Skeletal muscle cell (primary cell): ENCODE results near the gene TREH.
"Not testable (repeated sequence)": the region's sequence is repeated elsewhere in the genome, so short reads cannot be mapped to it uniquely, and the experiment has no call there.

Source experiments
- DNase-seq: peaks from one replicate; pipeline ENCODE4 v3.0.0-alpha.2; 2010; ENCODE audit warnings: low read depth
- H3K4me3 ChIP-seq: 2 replicates; pipeline ENCODE4 v1.5.1; 2011; ENCODE audit warnings: low read depth, mild to moderate bottlenecking, control low read depth, low read length, moderate library complexity

Gene TREH

DNA sequence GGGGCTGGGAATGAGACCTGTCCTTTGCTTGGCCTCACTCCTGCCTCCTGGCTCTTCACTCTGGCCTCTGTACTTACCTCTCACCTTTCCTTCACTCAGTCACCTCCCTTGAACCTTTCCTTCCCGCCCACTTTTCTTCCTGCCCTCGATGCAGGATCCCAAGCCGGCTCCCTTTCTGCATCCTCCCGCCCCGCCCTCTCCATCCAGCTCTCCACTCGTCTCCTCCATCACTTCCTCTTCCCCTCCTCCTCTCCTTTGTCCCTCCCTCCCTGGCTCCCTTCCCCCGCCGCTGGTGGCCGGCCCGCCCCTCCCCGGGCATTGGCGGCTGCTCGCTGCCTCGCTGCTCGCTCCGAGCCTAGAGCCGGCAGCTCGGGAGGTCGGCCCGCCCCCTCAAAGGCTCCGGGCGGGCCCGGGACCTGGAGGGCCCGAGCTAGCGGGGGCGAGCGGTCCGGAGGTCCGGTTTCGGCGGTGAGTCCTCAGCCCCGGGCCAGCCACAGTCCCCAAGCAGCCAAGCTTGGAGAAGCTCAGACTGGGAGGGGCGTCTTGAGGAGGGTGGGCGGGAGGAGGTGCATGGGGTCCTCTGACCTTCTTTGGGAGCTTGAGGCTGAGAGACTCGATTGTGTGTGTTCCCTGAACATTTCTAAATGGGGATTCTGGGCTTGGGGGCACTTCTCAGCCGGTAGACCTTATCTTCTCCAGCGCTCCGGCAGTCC lies 58.2 kb downstream of the TREH start:
- H3K4me3 ChIP-seq, result peak overlapping the region; percentile 60
- peak; percentile 68 for DNase-seq

DNA sequence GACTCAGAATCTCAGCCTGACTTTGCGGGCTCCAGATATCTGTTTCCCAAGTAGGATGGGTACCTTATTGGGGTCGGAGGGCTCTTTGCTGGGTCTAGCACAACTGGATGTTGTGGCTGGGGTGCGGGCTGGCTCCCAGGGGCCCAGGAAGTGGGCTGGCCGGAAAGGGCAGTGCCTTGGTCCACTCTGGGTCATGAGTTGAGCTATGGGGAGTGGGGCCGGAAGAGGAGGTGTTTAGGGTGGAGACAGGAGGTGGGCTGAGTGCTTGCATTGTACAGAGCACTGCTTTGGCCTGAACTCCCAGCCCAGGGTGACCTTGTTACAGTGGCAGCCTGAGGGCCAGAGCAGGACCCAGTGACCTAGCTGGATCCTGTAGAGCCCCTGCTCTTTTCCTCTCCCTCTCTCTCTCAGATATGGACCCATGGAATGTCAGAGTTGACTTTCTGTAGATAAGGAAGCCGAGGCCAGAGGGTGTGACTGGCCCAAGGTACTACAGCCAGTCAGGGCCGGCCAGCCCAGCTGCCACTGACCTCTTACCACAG lies 58.9 kb downstream of the TREH start:
- DNase-seq, result no peak
- H3K4me3 ChIP-seq, result peak overlapping the region; percentile 60

DNA sequence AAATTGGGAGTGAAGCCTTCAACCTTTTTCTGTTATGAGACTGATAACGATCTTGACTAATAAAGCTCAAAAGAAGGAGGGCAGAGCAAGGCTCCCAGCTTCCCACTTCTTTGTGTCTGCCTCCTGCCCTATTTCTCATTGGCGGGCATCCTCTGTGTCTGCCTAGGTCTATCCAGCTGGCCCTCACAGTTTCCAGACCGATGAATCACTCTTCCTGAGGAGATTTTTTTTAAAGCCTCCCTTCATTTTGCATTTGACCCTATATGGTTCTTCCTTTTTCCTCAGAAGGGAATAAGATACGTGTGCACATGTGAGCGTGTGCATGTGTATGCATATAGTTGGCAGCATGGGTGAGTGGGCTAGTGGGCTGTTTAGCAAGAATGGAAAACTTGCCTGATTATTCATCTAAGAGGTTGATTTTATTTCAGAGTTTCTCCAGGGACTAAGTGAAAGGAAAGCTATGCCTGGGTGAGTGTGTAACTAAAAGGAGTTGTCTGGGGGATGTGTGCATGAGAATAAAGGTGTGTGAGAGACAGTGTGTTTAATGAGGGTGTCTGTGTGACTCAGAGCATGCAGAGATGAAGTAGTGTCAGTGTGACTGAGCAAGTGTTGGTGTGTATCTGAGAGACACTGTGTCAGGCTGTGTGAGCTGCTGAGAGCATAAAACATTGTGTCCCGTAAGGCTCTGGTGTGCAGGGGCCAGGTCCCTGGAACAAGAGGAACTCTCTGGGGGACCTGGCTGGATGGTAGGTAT lies 59.8 kb downstream of the TREH start:
- peak; percentile 92 for DNase-seq
- H3K4me3 ChIP-seq, result no peak overlapping the region

DNA sequence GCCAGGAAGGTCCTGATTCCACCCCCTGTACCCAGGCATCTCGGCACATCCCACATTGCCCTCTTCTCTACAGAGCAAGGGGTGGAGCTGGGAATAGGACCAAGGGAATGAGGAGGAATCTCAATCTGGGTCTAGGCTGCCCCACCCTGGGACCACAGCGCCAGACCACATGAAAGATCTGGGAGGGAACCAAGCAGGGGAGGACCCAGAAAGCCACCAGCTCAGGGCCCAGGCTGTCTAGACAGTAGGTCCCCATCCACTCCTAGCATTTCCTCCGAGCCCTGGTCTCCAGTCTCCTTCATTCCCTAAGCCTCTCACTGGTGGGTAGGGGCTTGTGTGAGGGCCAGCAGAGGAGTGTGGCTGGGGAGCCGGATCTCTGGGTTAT lies 60.5 kb downstream of the TREH start:
- peak; percentile 51 for DNase-seq
- no peak overlapping the region for H3K4me3 ChIP-seq

DNA sequence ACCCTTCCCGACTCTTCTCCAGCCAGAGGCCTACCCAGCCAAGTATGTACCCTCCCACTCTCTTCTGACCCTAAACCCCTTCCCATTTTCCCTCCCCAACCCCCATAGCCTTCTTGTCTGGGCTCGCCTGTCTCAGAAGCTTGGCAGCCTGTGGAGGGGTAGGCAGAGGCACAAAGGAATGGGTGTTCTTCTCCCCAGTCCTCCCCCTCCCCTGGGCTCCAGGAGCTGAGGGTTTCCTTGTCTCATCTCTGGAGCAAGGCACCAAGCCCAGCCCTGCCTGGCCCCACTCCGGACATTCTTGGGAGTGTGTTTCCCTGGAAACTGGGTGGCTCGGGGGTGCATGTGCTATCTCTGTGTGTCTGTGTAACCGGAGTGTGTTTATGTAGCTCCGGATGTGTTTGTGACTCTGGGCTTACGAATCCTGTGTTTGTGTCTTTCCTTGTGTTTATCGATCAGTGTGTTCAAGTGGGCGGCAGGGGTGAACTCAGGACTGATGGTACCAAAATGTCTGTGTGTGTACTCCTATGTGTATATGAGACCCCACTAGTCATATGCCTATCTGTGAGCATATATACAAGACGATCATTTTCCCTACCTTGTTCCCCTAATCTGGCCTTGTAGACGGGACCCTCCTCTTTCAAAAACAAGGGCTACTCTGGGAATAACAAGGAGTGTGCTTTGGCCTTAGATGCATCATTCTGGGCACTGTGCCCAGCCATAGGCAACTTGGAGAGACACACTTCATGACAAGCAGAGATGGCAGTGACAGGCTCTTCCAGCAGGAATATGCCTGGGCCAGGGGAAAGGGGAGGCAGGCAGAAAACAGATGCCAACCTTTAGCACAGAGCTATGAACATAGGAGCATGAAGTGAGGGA lies 61.1 kb downstream of the TREH start:
- peak; percentile 51 for DNase-seq
- H3K4me3 ChIP-seq, result no peak overlapping the region

DNA sequence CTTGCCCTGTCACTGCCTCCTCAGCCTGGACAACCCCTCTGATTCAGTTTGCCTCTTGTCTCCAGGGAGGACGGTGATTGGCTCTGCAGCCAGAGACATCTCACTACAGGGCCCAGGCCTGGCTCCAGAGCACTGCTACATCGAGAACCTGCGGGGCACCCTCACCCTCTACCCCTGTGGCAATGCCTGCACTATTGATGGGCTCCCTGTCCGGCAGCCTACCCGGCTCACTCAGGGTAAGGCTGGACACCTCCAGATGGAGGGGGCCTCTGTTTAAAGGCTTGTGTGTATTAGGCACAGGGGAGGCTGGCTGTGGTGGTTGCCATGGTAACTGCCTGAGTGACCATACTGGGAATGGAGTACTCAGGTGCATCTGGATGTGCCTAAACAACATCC lies 63.5 kb downstream of the TREH start:
- no peak for DNase-seq
- H3K4me3 ChIP-seq, result no peak overlapping the region

DNA sequence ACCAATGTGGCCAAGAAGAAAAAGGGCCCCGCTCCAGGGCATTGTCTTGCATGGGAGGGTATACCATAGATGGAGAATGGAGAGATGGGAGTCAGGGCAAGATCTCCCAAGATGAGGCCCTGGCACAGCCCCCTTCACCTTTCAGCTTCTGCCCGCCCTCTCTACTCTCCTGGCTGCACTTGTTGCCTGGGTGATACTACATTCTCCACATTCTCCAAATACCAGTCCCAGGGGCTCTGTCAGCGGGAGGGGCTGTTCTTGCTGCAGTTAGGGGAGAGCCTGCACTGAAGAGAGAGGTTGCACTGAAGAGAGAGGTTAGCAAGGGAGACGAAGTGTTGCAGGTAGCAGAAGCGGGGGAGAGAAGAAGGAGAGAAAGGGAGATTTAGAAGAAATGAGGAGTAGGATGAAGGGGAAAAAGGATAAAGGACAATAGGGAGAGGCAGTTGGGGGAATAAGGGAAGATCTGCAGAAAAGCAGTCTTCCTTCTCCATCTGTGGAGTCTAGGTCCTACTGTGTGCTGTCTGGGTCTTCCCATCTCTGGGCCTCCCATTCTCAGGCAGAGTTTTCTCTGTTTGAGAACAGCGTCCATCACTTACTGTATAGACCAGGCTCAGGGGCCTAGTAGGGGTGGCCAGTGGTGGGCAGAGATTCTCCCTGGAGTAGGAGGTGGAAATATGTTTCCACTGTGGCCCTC lies 64.0 kb downstream of the TREH start:
- H3K4me3 ChIP-seq, result no peak overlapping the region
- DNase-seq, result no peak

DNA sequence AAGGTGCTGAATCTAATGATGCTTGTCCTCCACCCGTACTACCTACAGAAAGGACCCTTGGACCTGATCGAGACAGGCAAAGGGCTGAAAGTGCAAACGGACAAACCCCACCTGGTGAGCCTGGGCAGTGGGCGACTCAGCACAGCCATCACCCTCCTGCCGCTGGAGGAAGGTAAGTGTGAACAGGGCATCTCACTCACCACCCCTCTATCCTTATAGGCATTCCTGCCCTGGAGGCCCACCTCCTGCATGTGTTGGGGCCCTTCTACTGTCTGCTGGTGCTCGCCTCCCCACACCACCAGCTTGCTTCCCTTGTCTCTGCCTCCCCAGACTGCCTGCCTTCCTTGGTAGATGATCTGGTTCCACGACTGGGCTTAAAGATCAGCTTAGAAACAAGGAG lies 64.9 kb downstream of the TREH start:
- H3K4me3 ChIP-seq, result no peak overlapping the region
- no peak for DNase-seq

DNA sequence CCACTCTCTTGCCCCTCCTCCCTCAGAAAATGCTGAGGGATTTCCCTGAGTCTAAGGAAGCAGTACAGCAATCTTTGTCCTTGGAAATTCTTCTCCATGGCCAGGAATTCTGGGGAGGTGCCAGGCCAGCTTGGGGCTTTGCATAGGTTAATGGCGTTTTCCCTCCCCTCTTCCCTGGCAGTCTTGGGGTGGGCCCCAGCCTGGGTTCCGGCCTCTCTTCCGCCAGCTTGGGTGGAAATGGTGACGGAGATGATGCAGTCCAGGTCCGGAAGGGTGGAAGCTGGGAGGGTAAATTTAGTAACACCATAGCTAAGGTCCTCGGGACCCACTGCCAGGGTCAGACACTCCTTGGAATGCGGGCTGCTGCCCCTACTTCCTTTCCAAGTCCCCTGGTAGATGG lies 67.1 kb downstream of the TREH start:
- H3K4me3 ChIP-seq, result peak overlapping the region; percentile 5
- no peak for DNase-seq

DNA sequence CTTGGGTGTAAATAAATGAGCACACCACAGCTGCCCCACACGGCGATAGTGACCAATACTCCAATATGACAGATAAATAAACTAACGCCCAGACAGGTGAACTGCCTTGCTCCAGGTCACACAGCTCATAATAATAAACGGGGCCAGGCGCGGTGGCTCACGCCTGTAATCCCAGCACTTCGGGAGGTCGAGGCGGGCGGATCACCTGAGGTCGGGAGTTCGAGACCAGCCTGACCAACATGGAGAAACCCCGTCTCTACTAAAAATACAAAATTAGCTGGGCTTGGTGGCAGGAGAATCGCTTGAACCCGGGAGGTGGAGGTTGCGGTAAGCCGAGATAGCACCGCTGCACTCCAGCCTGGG lies 68.0 kb downstream of the TREH start:
- not testable (repeated sequence) for DNase-seq
- peak overlapping the region; percentile 84 for H3K4me3 ChIP-seq

DNA sequence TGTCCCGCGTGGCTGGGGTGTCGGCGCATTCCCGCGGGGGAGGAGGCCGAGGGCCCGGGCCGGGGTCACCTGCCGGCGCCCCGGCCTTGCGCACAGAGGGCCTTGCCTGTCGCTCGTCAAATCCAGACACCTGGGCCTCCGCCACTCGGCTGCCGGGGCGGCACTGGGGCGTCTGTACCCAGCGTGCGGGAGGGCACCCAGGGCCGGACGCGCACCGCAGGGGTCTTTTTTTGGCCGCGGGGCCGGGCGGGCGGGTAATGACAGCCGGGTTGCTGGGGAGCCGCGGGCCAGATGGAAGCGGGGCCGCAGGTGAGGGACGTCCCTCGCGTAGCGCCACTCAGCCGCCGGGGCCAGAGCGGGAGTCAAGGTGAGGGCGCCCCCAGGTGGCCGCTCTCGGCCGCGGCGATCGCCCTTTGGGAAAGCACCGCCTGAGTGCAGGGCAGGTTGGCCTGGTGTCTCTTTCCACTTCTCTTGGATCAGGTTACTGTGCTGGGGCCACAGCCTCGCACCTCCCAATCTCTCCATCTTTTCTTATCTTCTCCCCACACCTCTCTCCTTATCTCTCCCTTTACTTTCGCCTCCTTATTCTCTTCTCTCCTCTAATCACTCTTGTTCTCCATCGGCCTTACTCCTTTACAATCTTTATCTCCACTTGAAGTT lies 68.5 kb downstream of the TREH start:
- no peak for DNase-seq
- H3K4me3 ChIP-seq, result peak overlapping the region; percentile 84

DNA sequence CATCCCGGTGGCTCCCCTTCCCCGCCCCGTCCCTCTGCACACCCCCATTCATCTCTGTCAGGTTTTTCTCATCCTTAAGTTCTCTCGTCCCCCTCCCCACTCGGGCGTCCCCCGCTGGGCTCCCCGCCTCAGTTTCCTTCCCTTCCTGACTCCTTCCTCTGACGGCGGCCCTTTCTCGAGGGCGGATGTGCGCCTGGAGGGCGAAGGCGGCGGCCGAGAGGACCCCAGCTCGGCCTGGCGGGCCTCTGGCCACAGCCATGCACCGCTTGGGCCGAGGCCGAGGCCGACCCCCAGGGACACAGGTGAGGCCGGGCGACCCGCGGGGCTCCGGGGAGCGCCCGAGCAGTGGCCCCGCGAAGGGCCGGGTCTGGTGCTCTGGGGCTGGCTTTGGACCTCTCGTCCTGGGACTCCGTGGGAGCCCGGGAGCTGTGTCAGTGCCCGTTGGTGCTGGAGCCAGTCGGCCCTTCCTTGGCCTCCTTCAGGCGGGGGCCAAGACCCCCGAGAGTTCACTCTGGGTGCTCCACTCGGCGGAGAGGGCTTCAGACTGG lies 69.2 kb downstream of the TREH start:
- DNase-seq, result no peak
- H3K4me3 ChIP-seq, result peak overlapping the region; percentile 84

DNA sequence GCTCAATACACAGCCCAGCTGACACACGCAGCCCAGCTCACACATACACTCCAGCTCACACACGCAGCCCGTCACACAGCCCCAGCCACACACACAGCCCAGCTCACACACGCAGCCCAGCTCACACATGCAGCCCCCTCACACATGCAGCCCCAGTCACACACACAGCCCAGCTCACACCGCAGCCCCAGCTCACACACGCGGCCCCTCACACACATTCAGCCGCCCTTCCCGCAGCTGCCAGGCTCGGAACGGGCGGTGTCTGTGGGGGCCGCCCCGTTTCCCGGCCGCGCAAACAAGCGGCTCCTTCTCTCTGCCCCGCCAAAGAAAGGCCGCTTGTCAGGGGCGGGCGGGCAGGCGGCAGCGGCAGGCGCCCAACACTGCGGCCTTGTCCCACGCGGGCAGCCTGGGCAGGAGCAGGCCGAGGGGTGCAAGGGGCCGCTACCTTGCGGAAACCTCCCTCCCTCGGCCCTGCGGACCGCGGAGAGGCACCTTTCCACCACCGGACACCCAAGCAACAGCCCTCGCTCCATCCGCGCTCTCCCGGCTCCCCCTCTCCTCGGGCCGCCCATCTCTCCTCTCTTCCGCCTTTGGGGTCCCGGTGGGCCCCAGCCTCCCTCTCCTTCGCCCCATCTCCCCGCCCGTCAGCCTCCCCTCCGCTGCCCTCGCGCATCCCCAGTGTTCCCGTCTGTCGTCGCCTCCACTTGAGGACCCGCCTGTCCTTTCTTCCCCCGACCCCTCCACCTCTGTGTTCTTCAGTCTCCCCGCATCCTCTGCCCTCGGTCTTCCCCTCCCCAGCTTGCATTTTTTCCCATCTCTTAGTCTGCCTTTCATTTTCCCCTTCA lies 69.8 kb downstream of the TREH start:
- DNase-seq, result no peak
- peak overlapping the region; percentile 84 for H3K4me3 ChIP-seq

DNA sequence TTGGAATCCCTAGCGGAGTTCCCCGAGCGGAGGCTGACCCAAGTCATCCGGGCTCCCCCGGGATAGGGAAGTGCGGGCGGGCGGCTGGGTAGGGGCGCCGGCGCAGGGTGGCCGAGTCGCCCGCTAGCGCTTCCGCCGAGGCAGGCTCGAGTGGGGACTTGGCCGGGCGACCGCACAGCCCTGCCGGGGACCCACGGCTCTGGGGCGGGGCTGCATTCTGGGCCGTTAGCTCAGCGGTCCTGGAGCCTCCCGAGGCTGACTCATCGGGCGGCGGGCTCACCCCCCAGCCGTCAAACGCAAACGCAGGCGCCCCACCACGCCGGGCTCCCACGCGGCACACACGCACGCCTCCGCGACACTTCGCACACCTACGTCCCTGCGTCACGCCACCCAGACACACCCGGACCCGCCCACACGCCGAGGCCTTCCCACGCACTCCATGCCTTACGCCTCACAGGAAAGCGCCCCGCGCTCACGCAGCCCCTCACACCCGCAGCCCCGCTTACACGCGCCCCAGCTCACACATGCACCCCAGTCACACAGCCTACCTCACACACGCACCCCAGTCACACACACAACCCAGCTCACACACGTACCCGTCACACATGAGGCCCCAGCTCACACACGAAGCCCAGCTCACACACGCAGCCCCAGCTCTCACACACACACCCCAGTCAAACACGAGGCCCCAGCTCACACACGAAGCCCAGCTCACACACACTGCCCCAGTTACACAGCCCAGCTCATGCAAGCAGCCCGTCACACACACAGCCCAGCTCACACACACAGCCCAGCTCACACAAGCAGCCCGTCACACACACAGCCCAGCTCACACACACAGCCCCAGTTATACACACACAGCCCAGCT lies 70.9 kb downstream of the TREH start:
- DNase-seq, result peak; percentile 70
- H3K4me3 ChIP-seq, result peak overlapping the region; percentile 84

DNA sequence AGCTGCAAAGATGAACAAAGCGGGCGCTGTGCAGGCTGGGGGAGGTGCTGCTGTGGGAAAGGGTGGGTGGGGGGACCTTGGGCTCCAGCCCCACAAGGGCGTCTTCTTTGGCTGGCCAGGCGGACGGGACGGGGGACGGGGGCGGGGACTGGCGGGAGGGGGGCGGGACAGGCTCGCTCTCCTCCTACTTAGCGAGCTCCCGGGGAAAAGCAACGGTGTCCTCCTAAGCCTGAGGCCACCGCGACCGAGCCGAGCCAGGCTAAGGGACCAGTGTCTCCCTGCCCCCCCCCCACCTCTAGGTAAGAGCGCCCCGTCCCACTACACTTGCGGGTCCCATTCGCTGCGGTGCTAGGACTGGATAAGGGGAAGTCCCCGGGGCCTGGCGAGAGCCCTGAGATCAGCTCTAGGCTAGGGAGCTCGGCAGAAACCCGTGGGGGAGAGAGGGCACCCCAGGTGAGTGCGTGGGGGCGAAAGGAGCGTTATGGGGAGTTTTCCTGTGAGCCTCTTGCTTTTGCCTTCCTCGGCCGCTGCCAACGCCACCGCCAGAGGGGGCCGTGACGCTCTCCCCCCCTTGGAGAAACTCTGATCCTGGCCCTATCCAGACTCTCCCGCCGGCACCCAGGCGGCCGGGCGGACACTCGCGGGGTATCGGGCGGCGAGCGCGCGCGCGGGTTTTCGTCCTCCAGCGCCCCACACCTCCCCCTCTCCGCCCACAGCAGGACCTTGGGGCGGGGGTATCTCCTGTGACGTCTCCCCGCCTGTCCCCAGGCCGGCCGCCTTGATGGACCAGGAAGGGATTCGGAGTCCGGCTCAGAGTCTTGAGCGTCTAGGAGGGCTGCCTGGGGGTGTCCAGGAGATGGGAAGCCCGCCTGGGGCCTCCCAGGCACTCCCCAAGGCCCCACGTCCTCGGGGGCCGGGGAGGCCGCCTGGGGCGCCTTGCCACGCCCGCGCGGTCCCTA lies 71.8 kb downstream of the TREH start, which contains the start of gene PHLDB1:
Gene PHLDB1 (plus strand): TSS at position 215 of the 959 bp plus-strand sequence. CDS start 6,222 bp downstream, outside the sequence.
- H3K4me3 ChIP-seq, result peak within 1 kb of the TSS; percentile 84
- peak; percentile 64 for DNase-seq
